Prostate gland (tissue), 2 donors: Measurements from ENCODE around the gene CACNA1I. TPM values are rescaled to one million over a fixed set of nuclear protein-coding genes. Genes with fewer than 3 reads are reported as not detected.
A peak's percentile ranks its signal among the peaks of the same experiment; 100 is the strongest.

Experiments
- DNase-seq: peaks from one replicate; pipeline ENCODE4 v3.0.0-alpha.2; 2019; ENCODE audit warnings: low spot score
- H3K27ac ChIP-seq, 2 donors: fragments of 200-600 bp; sonication (generic); 2 replicates each; pipeline ENCODE4 v1.5.1; 2017 to 2019
- H3K27me3 ChIP-seq: fragments of 200-600 bp; sonication (generic); replicated peaks from 2 replicates; pipeline ENCODE4 v1.5.1; 2019; ENCODE audit not compliant: insufficient read depth
- H3K36me3 ChIP-seq, 2 donors: fragments of 200-600 bp; sonication (generic); 1 replicate in 1 of 2; 2 replicates in 1 of 2; pipeline versions ENCODE4 v1.5.1 to v1.8.1; 2017 to 2019
- H3K4me1 ChIP-seq: fragments of 200-600 bp; sonication (generic); replicated peaks from 2 replicates; pipeline ENCODE4 v1.5.1; 2019
- H3K4me3 ChIP-seq, 2 donors: fragments of 200-600 bp; sonication (generic); 2 replicates each; pipeline ENCODE4 v1.5.1; 2017 to 2019
- H3K9me3 ChIP-seq: fragments of 200-600 bp; sonication (generic); 2 replicates; pipeline ENCODE4 v1.5.1; 2017
- POLR2A ChIP-seq: fragments of 450-650 bp; IDR thresholded peaks from one replicate; pipeline ENCODE4 v1.6.1; 2016; ENCODE audit warnings: antibody characterized with exemption, mild to moderate bottlenecking
- POLR2AphosphoS5 ChIP-seq: sonication (generic); formaldehyde crosslinking; IDR thresholded peaks from one replicate; pipeline ENCODE4 v1.6.1; 2017; ENCODE audit warnings: antibody characterized with exemption
- WGBS: methylation state at CpG from one replicate; pipeline ENCODE4 v1.1.5; 2018; 5-methylcytosine and 5-hydroxymethylcytosine counted together
- intact Hi-C: fragments of 100-400 bp; cut with DNase I; formaldehyde crosslinking; loops from one replicate; pipeline ENCODE4 v1.14.2; 2022
- total RNA-seq, 2 donors: library from RNA; depleted of rRNA; stranded (reverse); fragments of >200 nt; gene quantifications; one replicate each; pipeline ENCODE4 v1.1.0, GENCODE V29; 2016
- TF ChIP-seq, protein P1 (sequence below), 4 experiments: fragments of 200-600 bp in 2 of 4; fragments of 450-650 bp in 2 of 4; sonication (generic) in 2 of 4; IDR thresholded peaks; 1 replicate in 3 of 4; 2 replicates in 1 of 4; pipeline ENCODE4 v1.5.1; 2016 to 2019; ENCODE audit warnings: antibody characterized with exemption in 4 of 4, mild to moderate bottlenecking in 2 of 4, moderate library complexity in 2 of 4

CACNA1I gene
- total RNA-seq, 2 donors from 2014 or later: 0.05 to 0.68 TPM

DNA sequence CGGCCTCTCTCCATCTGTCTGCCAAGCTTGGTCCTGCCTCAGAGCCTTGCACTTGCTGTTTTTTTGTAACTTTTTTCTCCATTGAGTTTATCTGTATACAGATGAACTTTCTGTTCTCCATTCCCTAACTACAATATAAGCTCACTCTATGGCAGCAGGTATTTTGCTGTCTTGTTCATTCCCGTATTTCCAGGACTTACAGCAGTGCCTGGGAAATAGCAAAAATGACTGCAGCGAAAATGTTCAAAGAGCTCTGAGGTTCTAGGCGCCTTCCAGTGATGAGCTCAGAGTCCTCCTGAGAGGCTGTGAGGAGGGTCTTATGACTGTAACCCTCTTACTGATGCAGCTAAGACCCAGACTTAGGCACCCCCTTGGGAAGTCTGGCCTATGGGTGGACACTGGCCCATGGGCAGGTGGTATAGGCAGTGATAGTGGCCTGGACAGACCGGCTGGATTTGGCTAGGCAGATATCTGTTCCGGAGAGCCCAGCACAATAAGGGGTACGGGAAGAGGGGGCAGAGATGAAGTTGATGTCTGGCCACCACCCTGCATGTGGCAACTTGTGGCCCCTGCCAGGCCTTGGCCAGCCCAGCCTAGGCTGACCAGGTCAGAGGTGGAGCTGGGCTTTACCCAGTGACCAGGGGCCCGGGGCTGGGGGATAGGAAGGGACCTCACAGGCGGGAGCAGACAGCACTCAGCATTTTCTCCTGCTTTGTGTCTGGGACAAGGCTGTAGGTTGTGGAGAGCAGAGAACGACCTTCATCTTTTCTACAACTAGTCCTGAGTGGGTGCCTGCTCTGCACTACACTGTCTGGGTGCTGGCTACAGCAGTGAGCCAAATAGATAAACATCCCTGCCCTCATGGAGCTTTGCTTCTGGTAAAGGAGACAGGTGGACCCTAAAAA, 45.5 kb upstream of the CACNA1I start:
- Histone ChIP-seq H3K27ac (peak overlapping the region in 1 of 2 donors; percentile 100), H3K27me3 (no peaks in the 10 kb centered on the region), H3K4me3 (no peak overlapping the region), H3K36me3 (peaks cover 6 to 22% of the 10 kb centered on the region in 2 donors), H3K4me1 (peaks cover 34% of the 10 kb centered on the region), H3K9me3 (no peaks in the 10 kb centered on the region)
- 72% methylated on average over 10 of the region's 10 CpGs for WGBS
- TF ChIP-seq POLR2AphosphoS5 (no peak), POLR2A (no peak)
- TF ChIP-seq, protein P1, sequence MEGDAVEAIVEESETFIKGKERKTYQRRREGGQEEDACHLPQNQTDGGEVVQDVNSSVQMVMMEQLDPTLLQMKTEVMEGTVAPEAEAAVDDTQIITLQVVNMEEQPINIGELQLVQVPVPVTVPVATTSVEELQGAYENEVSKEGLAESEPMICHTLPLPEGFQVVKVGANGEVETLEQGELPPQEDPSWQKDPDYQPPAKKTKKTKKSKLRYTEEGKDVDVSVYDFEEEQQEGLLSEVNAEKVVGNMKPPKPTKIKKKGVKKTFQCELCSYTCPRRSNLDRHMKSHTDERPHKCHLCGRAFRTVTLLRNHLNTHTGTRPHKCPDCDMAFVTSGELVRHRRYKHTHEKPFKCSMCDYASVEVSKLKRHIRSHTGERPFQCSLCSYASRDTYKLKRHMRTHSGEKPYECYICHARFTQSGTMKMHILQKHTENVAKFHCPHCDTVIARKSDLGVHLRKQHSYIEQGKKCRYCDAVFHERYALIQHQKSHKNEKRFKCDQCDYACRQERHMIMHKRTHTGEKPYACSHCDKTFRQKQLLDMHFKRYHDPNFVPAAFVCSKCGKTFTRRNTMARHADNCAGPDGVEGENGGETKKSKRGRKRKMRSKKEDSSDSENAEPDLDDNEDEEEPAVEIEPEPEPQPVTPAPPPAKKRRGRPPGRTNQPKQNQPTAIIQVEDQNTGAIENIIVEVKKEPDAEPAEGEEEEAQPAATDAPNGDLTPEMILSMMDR (IDR thresholded peaks at IDR 0.05): no peak
- intact Hi-C loops: loop anchor here (5.0 to 10.0 kb wide), 3 partner anchors 33 to 653 kb away; partner anchors contain the start of genes CBX6 and SYNGR1
- no peak for DNase-seq

DNA sequence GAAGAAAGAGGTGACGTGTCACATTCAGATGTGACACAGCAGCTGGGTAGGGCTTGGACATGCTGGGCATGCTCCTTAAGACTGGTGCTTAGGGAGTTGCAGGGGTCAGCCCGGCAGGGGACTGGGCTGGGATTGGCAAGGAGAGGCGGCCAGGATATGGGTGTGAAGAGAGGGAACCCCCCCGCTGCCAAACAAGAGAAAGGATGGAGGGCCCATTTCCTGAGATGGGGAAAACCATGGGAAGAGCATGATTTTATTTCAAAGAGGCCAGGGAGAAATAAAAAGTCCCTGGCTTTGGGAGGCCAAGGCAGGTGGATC, 44.9 kb upstream of the CACNA1I start:
- TF ChIP-seq POLR2A (no peak), POLR2AphosphoS5 (no peak)
- TF ChIP-seq, protein P1 (IDR thresholded peaks at IDR 0.05): no peak
- no peak for DNase-seq
- H3K4me3 ChIP-seq: no peak overlapping the region
- WGBS: 84% methylated on average over 4 of the region's 4 CpGs
- no peaks in the 10 kb centered on the region for H3K9me3 ChIP-seq
- H3K36me3 ChIP-seq: peaks cover 6 to 22% of the 10 kb centered on the region in 2 donors
- no peaks in the 10 kb centered on the region for H3K27me3 ChIP-seq
- intact Hi-C loops: loop anchor here (5.0 to 10.0 kb wide), 2 partner anchors 33 to 181 kb away; partner anchors contain the start of gene SYNGR1
- H3K4me1 ChIP-seq: peaks cover 38% of the 10 kb centered on the region
- peak overlapping the region in 1 of 2 donors; percentile 100 for H3K27ac ChIP-seq

GRCh38 chr22:39526736-39527171, 43.8 kb upstream of the CACNA1I start:
- Histone ChIP-seq H3K4me1 (peaks cover 48% of the 10 kb centered on the region), H3K27me3 (no peaks in the 10 kb centered on the region), H3K27ac (peak overlapping the region in 1 of 2 donors; percentile 62), H3K36me3 (peaks cover 2 to 14% of the 10 kb centered on the region in 2 donors), H3K9me3 (no peaks in the 10 kb centered on the region), H3K4me3 (no peak overlapping the region)
- no peak for DNase-seq
- 73% methylated on average over 4 of the region's 4 CpGs for WGBS
- intact Hi-C loops: loop anchor here (5.0 to 10.0 kb wide), 2 partner anchors 34 to 182 kb away; partner anchors contain the start of gene SYNGR1
- TF ChIP-seq POLR2A (no peak), POLR2AphosphoS5 (no peak)
- TF ChIP-seq, protein P1 (IDR thresholded peaks at IDR 0.05): no peak

DNA sequence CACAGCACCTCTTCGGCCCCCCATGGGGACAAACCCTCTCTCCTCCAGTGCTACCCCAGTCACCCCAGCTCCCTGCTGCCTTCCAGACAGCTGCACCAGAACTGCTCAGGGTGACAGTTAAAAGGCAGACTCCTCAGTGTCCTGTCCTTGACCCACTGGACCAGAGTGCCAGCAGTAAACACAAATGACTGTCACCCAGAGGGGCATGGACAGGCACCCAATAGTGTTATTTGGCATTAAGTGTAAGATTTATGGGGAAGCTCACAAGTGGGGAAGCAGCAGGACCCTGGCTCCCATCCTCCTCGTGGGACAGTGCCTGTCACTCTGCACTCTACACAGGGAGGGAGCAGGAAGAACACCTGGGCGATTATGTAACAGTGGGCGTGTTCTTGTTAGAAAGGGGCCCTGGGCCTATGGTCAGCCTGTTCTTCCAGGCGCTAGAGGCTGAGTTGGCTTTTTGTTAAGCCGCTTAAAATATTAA, 43.0 kb upstream of the CACNA1I start:
- no peaks in the 10 kb centered on the region for H3K9me3 ChIP-seq
- TF ChIP-seq, protein P1 (IDR thresholded peaks at IDR 0.05): no peak
- TF ChIP-seq POLR2A (no peak), POLR2AphosphoS5 (peak; percentile 59)
- peaks cover 48% of the 10 kb centered on the region for H3K4me1 ChIP-seq
- no peaks in the 10 kb centered on the region for H3K27me3 ChIP-seq
- WGBS: 36% methylated on average over 6 of the region's 6 CpGs
- DNase-seq: peak; percentile 69
- H3K27ac ChIP-seq: peak overlapping the region; percentile 62 to 64
- no peak overlapping the region for H3K4me3 ChIP-seq
- intact Hi-C loops: loop anchor here (5.0 to 10.0 kb wide), 2 partner anchors 35 to 183 kb away; partner anchors contain the start of gene SYNGR1
- H3K36me3 ChIP-seq: peaks cover 0 to 6% of the 10 kb centered on the region in 2 donors
